IMR-90 (cell line): ENCODE data around the gene ACSM6. TPM values are rescaled to one million over a fixed set of nuclear protein-coding genes. Genes with fewer than 3 reads are reported as not detected.

ENCODE experiments used
- ATAC-seq: fragments of 200-7000 bp; cut with Tn5 transposase; 2 replicates; pipeline ENCODE4 v1.9.1; 2020; ENCODE audit warnings: low read depth, mild to moderate bottlenecking, moderate library complexity
- BruUV-seq: library from RNA; stranded (reverse); fragments of 400-500 nt; replicated peaks from 2 replicates; lab custom pipeline; 2021; lab: Mats Ljungman, UMichigan
- CTCF ChIA-PET: fragments of 300-600 bp; formaldehyde crosslinking; extraction: SDS; loops from one replicate; lab custom pipeline; 2021; ENCODE audit warnings: antibody characterized with exemption; lab: Yijun Ruan, JAX
- POLR2A ChIA-PET: fragments of 300-600 bp; sonication (Branson Sonifier 250); formaldehyde crosslinking; loops from one replicate; lab custom pipeline; 2022; ENCODE audit warnings: antibody characterized with exemption; ENCODE audit not compliant: unreplicated experiment; lab: Charles Lee
- DNase-seq: peaks from one replicate; pipeline ENCODE4 v3.0.0; 2013
- H2AFZ ChIP-seq: replicated peaks from 2 replicates; pipeline ENCODE3; 2013; ENCODE audit warnings: low read length, mild to moderate bottlenecking; ENCODE audit not compliant: poor library complexity
- H2AK5ac ChIP-seq: 2 replicates; pipeline ENCODE4 v1.6.1; 2013; ENCODE audit warnings: low read depth, low read length, inconsistent platforms
- H2AK9ac ChIP-seq: replicated peaks from 2 replicates; pipeline ENCODE3; 2013; ENCODE audit warnings: mild to moderate bottlenecking, low read depth, low read length, moderate library complexity; ENCODE audit not compliant: poor library complexity
- H2BK120ac ChIP-seq: 2 replicates; pipeline ENCODE4 v1.6.1; 2013; ENCODE audit warnings: low read depth, low read length, inconsistent platforms
- H2BK15ac ChIP-seq: 3 replicates; pipeline ENCODE4 v1.6.1; 2013; ENCODE audit warnings: low read depth, low read length, inconsistent platforms
- H2BK20ac ChIP-seq: 2 replicates; pipeline ENCODE4 v1.6.1; 2013; ENCODE audit warnings: low read depth, mild to moderate bottlenecking, inconsistent platforms, low read length, moderate library complexity
- H2BK5ac ChIP-seq: 2 replicates; pipeline ENCODE4 v1.6.1; 2013; ENCODE audit warnings: mild to moderate bottlenecking, low read depth, low read length, inconsistent platforms; ENCODE audit not compliant: poor library complexity, severe bottlenecking
- H3K14ac ChIP-seq: replicated peaks from 2 replicates; pipeline ENCODE4 v1.6.1; 2013; ENCODE audit warnings: low read depth, low read length, inconsistent platforms
- H3K18ac ChIP-seq: 2 replicates; pipeline ENCODE4 v1.6.1; 2013; ENCODE audit warnings: low read depth, low read length, control low read depth
- H3K23ac ChIP-seq: 2 replicates; pipeline ENCODE4 v1.6.1; 2013; ENCODE audit warnings: low read depth, low read length, inconsistent platforms
- H3K27ac ChIP-seq: 2 replicates; pipeline ENCODE4 v1.5.1; 2013; ENCODE audit warnings: mild to moderate bottlenecking, control low read depth, low read length; ENCODE audit not compliant: insufficient read depth
- H3K27me3 ChIP-seq: 2 replicates; pipeline ENCODE4 v1.6.1; 2013; ENCODE audit warnings: low read length; ENCODE audit not compliant: control insufficient read depth, insufficient read depth
- H3K36me3 ChIP-seq: 2 replicates; pipeline ENCODE4 v1.6.1; 2013; ENCODE audit warnings: low read length, mixed read lengths; ENCODE audit not compliant: control insufficient read depth, insufficient read depth
- H3K4ac ChIP-seq: 2 replicates; pipeline ENCODE4 v1.6.1; 2013; ENCODE audit warnings: low read depth, low read length, inconsistent platforms
- H3K4me1 ChIP-seq: 2 replicates; pipeline ENCODE4 v1.6.1; 2013; ENCODE audit warnings: low read length, mixed read lengths; ENCODE audit not compliant: control insufficient read depth, insufficient read depth
- H3K4me2 ChIP-seq: 2 replicates; pipeline ENCODE4 v1.6.1; 2013; ENCODE audit warnings: low read depth, mild to moderate bottlenecking, control low read depth, low read length, moderate library complexity
- H3K4me3 ChIP-seq: 2 replicates; pipeline ENCODE4 v1.5.1; 2013; ENCODE audit warnings: low read depth, mild to moderate bottlenecking, control low read depth, low read length, moderate library complexity; ENCODE audit not compliant: insufficient read depth
- H3K56ac ChIP-seq: 2 replicates; pipeline ENCODE4 v1.6.1; 2013; ENCODE audit warnings: low read length, inconsistent platforms; ENCODE audit not compliant: insufficient read depth; ENCODE audit errors: extremely low read depth
- H3K79me1 ChIP-seq, 2 experiments: 2 replicates each; pipeline ENCODE4 v1.6.1; 2013; ENCODE audit warnings: low read length in 2 of 2, inconsistent platforms in 1 of 2, low read depth in 1 of 2
- H3K9ac ChIP-seq: 2 replicates; pipeline ENCODE4 v1.6.1; 2013; ENCODE audit warnings: low read depth, low read length, control low read depth
- H3K9me1 ChIP-seq: 2 replicates; pipeline ENCODE4 v1.6.1; 2013; ENCODE audit warnings: low read length, inconsistent platforms; ENCODE audit not compliant: insufficient read depth
- H3K9me3 ChIP-seq: 2 replicates; pipeline ENCODE4 v1.6.1; 2013; ENCODE audit warnings: low read length; ENCODE audit not compliant: control insufficient read depth, insufficient read depth
- H4K20me1 ChIP-seq: 2 replicates; pipeline ENCODE4 v1.6.1; 2013; ENCODE audit warnings: low read length, inconsistent platforms; ENCODE audit not compliant: insufficient read depth
- H4K5ac ChIP-seq: 2 replicates; pipeline ENCODE4 v1.6.1; 2013; ENCODE audit warnings: mild to moderate bottlenecking, low read depth, low read length, control low read depth
- H4K8ac ChIP-seq, 2 experiments: 2 replicates each; pipeline ENCODE4 v1.6.1; 2013; ENCODE audit warnings: low read depth in 2 of 2, low read length in 2 of 2, control low read depth in 1 of 2, inconsistent platforms in 1 of 2
- H4K91ac ChIP-seq: 2 replicates; pipeline ENCODE4 v1.6.1; 2013; ENCODE audit warnings: low read depth, low read length, inconsistent platforms; ENCODE audit not compliant: insufficient read depth
- BHLHE40 ChIP-seq: fragments of 150-350 bp; IDR thresholded peaks from 2 replicates; pipeline ENCODE4 v1.6.1; 2016; ENCODE audit warnings: mild to moderate bottlenecking, low read depth, low read length
- CEBPB ChIP-seq: IDR thresholded peaks from 2 replicates; pipeline ENCODE4 v1.6.1; 2012; ENCODE audit warnings: low read depth, low read length, improper control_type of control experiment
- ELK1 ChIP-seq: fragments of 150-350 bp; IDR thresholded peaks from 2 replicates; pipeline ENCODE4 v1.6.1; 2016; ENCODE audit warnings: low read depth, mild to moderate bottlenecking, low read length, moderate library complexity, borderline replicate concordance
- MAZ ChIP-seq: IDR thresholded peaks from 2 replicates; pipeline ENCODE4 v1.6.1; 2012; ENCODE audit warnings: low read depth, mild to moderate bottlenecking, low read length, improper control_type of control experiment, moderate library complexity, borderline replicate concordance
- NFE2L2 ChIP-seq: fragments of 150-350 bp; IDR thresholded peaks from 2 replicates; pipeline ENCODE4 v1.6.1; 2016; ENCODE audit warnings: low read depth, mild to moderate bottlenecking, low read length
- POLR2A ChIP-seq: IDR thresholded peaks from 2 replicates; pipeline ENCODE4 v1.6.1; 2012; ENCODE audit warnings: mild to moderate bottlenecking, low read depth, low read length
- RAD21 ChIP-seq: IDR thresholded peaks from 2 replicates; pipeline ENCODE4 v1.6.1; 2012; ENCODE audit warnings: low read length, improper control_type of control experiment
- RFX5 ChIP-seq: IDR thresholded peaks from 2 replicates; pipeline ENCODE4 v1.8.0; 2012; ENCODE audit warnings: low read depth, mild to moderate bottlenecking, low read length, moderate library complexity
- SMC3 ChIP-seq: fragments of 150-350 bp; IDR thresholded peaks from 2 replicates; pipeline ENCODE4 v1.6.1; 2016; ENCODE audit warnings: low read depth, mild to moderate bottlenecking, antibody characterized with exemption, low read length, moderate library complexity
- USF2 ChIP-seq: fragments of 150-350 bp; IDR thresholded peaks from 2 replicates; pipeline ENCODE4 v1.6.1; 2017; ENCODE audit warnings: mild to moderate bottlenecking, antibody characterized with exemption, low read length, low read depth
- WGBS, 2 experiments: methylation state at CpG; one replicate each; pipeline versions ENCODE4 v1.1.5 to v1.1.7; 2013; ENCODE audit warnings: missing lambda C conversion rate in 2 of 2; ENCODE audit not compliant: insufficient read length in 1 of 2; ENCODE audit errors: extremely low coverage in 2 of 2; 5-methylcytosine and 5-hydroxymethylcytosine counted together
- dilution Hi-C: fragments of 300-500 bp; cut with HindIII; formaldehyde crosslinking; loops from one replicate; pipeline ENCODE4 v1.14.3; 2018; ENCODE audit warnings: low sequenced_read_pairs; ENCODE audit not compliant: unreplicated experiment
- in situ Hi-C: fragments of 300-500 bp; cut with MboI; formaldehyde crosslinking; loops from 3 replicates; pipeline ENCODE4 v1.14.3; 2019; ENCODE audit warnings: low sequenced_read_pairs, inconsistent platforms, mixed read lengths
- intact Hi-C: fragments of 100-400 bp; cut with micrococcal nuclease; formaldehyde crosslinking; loops from 2 replicates; pipeline ENCODE4 v1.10.0; 2022
- polyA plus RNA-seq, 3 experiments: library from polyadenylated mRNA; depleted of rRNA; stranded (reverse); fragments of >200 nt; gene quantifications; 2 replicates each; pipeline ENCODE4 v1.2.3, GENCODE V29; 2012; ENCODE audit warnings: low replicate concordance in 1 of 3
- total RNA-seq: library from RNA; depleted of rRNA; stranded (reverse); fragments of >200 nt; gene quantifications from 2 replicates; pipeline ENCODE4 v1.2.3, GENCODE V29; 2012

The ACSM6 gene
- total and polyA plus RNA-seq, 2 of the 4 experiments (the other 2 are of a cell fraction), result not detected

GRCh38 chr10:95220539-95220938, 26.5 kb downstream of the ACSM6 start:
- Histone ChIP-seq H3K79me1 (no peaks in the 10 kb centered on the region), H3K27me3 (no peaks in the 10 kb centered on the region), H3K4ac (no peak overlapping the region), H3K4me1 (peaks cover 10% of the 10 kb centered on the region), H3K9me3 (no peaks in the 10 kb centered on the region; the same call in 1 of the 2 replicates), H3K4me3 (no peak overlapping the region), H3K18ac (no peak overlapping the region; the same call in 1 of the 2 replicates), H3K27ac (no peak overlapping the region), H2AK9ac (no peak overlapping the region), H3K4me2 (no peak overlapping the region), H4K91ac (no peak overlapping the region), H2BK120ac (no peak overlapping the region), H3K9me1 (no peaks in the 10 kb centered on the region), H3K36me3 (peaks cover 3% of the 10 kb centered on the region; the same call in 1 of the 2 replicates), H3K9ac (no peak overlapping the region), H4K20me1 (no peaks in the 10 kb centered on the region), H4K8ac (no peak overlapping the region), H2AFZ (no peak overlapping the region), H2BK15ac (no peak overlapping the region), H3K56ac (no peak overlapping the region), H2BK20ac (0 out of 2 replicates have a peak overlapping the region, but pooled peaks have one; percentile 23), H4K5ac (no peak overlapping the region; the same call in 1 of the 2 replicates), H2AK5ac (no peak overlapping the region), H2BK5ac (peak overlapping the region; percentile 19), H3K23ac (no peak overlapping the region), H3K14ac (no peak overlapping the region)
- POLR2A ChIA-PET, result no interaction called here
- no TSS peak for BruUV-seq
- DNase-seq (no peak), ATAC-seq (no peak)
- WGBS, 2 experiments, result no CpG with 5 or more reads among the region's 3 CpGs
- CTCF ChIA-PET, result no interaction called here
- in situ Hi-C loops (no loop called here), dilution Hi-C loops (no loop called here), intact Hi-C loops (no loop called here)
- TF ChIP-seq SMC3 (no peak), ELK1 (no peak), POLR2A (no peak), USF2 (no peak), BHLHE40 (no peak), CEBPB (no peak), NFE2L2 (no peak), MAZ (no peak), RAD21 (no peak), RFX5 (no peak)
